Fibroblast of lung (primary cell): ENCODE measurements around the gene WDR20. TPM values are rescaled to one million over a fixed set of nuclear protein-coding genes. Genes with fewer than 3 reads are reported as not detected.

Source experiments
- DNase-seq, 2 donors: peaks; one replicate each; pipeline versions ENCODE4 v3.0.0 to v3.0.0-alpha.2; 2010; ENCODE audit warnings: low read depth in 2 of 2
- H2AFZ ChIP-seq: 2 replicates; pipeline ENCODE4 v1.5.1; 2012; ENCODE audit warnings: low read length, control low read depth, inconsistent platforms
- H3K27ac ChIP-seq: 2 replicates; pipeline ENCODE4 v1.5.1; 2011; ENCODE audit warnings: low read length, control low read depth; ENCODE audit not compliant: insufficient read depth
- H3K27me3 ChIP-seq: 2 replicates; pipeline ENCODE4 v1.5.1; 2011; ENCODE audit warnings: mild to moderate bottlenecking, low read length; ENCODE audit not compliant: control insufficient read depth, insufficient read depth
- H3K36me3 ChIP-seq: 2 replicates; pipeline ENCODE4 v1.5.1; 2011; ENCODE audit warnings: low read length; ENCODE audit not compliant: control insufficient read depth, insufficient read depth
- H3K4me1 ChIP-seq: 2 replicates; pipeline ENCODE4 v1.5.1; 2011; ENCODE audit warnings: low read length; ENCODE audit not compliant: control insufficient read depth, insufficient read depth; ENCODE audit errors: extremely low read depth
- H3K4me2 ChIP-seq: 2 replicates; pipeline ENCODE4 v1.5.1; 2011; ENCODE audit warnings: low read length, control low read depth; ENCODE audit not compliant: insufficient read depth; ENCODE audit errors: extremely low read depth
- H3K4me3 ChIP-seq, 4 experiments: fragments of 200-600 bp in 1 of 4; sonication (generic) in 1 of 4; replicated peaks in 1 of 4; 2 replicates each; pipeline ENCODE4 v1.5.1; 2011 to 2016; ENCODE audit warnings: low read length in 4 of 4, low read depth in 3 of 4, mild to moderate bottlenecking in 3 of 4, control low read depth in 2 of 4, inconsistent platforms in 1 of 4, mixed read lengths in 1 of 4; ENCODE audit not compliant: insufficient read depth in 1 of 4; ENCODE audit errors: control extremely low read depth in 1 of 4
- H3K79me2 ChIP-seq: 2 replicates; pipeline ENCODE4 v1.5.1; 2012; ENCODE audit warnings: mild to moderate bottlenecking, low read length, inconsistent platforms; ENCODE audit not compliant: control insufficient read depth, insufficient read depth
- H3K9ac ChIP-seq: 2 replicates; pipeline ENCODE4 v1.5.1; 2011; ENCODE audit warnings: mild to moderate bottlenecking, low read length, control low read depth; ENCODE audit not compliant: insufficient read depth
- H3K9me3 ChIP-seq: 2 replicates; pipeline ENCODE4 v1.5.1; 2012; ENCODE audit warnings: low read depth, low read length; ENCODE audit not compliant: control insufficient read depth, insufficient read depth
- H4K20me1 ChIP-seq: 2 replicates; pipeline ENCODE4 v1.5.1; 2011; ENCODE audit warnings: low read length; ENCODE audit not compliant: control insufficient read depth, insufficient read depth; ENCODE audit errors: extremely low read depth
- EZH2 ChIP-seq: IDR thresholded peaks from 2 replicates; pipeline ENCODE4 v1.5.1; 2012; ENCODE audit warnings: low read length, control low read depth, mild to moderate bottlenecking; ENCODE audit errors: missing control alignments
- polyA plus RNA-seq, 2 donors: library from polyadenylated mRNA; depleted of rRNA in 1 of 2; stranded (reverse) in 1 of 2; unstranded in 1 of 2; fragments of >200 nt; gene quantifications; 2 replicates each; pipeline ENCODE4 v1.2.1, GENCODE V29; 2011 to 2012; ENCODE audit warnings: missing spikeins in 1 of 2
- total RNA-seq: library from RNA; depleted of rRNA; stranded (reverse); fragments of >200 nt; gene quantifications from 2 replicates; pipeline ENCODE4 v1.2.1, GENCODE V29; 2014
- TF ChIP-seq, protein P1 (sequence below), 2 donors: IDR thresholded peaks in 1 of 2; conservative IDR thresholded peaks in 1 of 2; 1 replicate in 1 of 2; 2 replicates in 1 of 2; pipeline ENCODE4 v1.5.1; 2011 to 2012; ENCODE audit warnings: low read length in 2 of 2, control low read depth in 1 of 2, inconsistent platforms in 1 of 2, low read depth in 1 of 2, mild to moderate bottlenecking in 1 of 2

WDR20 gene
- total and polyA plus RNA-seq, 2 donors (not counting 1 experiment from before 2014, with no cell fraction given) = 17.2 to 17.8 TPM

DNA sequence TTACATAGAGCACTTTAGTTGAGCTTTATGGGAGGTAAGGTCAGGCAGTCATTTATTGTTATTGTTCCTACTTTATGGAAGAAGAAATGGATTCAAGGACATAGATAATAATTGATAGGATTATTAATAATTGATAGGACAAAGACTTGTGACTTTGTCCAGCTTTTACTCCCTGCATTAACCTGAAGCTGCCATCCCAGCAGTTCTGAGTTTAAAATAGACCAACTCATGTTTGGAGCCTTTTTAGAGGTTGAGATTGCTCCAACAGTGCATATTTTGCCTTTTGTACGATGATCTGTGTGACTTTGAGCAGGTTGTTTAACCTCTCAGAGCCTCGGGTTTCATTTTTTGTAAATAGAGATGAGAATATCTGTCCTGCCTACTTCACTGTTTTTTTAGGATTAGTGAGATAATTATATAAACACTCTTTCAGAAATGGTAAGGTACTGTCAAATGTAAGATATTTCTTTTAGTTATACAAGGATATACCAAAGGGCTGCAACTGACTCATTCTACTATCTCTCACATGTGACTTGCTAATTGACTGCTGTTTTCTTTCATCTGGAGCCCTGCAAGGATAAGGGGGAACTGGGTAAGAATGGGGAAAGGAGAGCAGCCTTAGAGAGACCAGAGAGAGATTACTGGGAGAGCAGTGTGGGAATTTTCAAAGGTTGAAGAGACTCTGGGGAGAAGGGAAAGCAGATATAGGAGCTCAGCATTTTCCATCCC is 15.3 kb downstream of the WDR20 start:
- H3K9me3 ChIP-seq = no peaks in the 10 kb centered on the region
- no peak overlapping the region for H3K9ac ChIP-seq
- no peaks in the 10 kb centered on the region for H3K4me1 ChIP-seq
- H4K20me1 ChIP-seq = no peaks in the 10 kb centered on the region
- TF ChIP-seq, protein P1, sequence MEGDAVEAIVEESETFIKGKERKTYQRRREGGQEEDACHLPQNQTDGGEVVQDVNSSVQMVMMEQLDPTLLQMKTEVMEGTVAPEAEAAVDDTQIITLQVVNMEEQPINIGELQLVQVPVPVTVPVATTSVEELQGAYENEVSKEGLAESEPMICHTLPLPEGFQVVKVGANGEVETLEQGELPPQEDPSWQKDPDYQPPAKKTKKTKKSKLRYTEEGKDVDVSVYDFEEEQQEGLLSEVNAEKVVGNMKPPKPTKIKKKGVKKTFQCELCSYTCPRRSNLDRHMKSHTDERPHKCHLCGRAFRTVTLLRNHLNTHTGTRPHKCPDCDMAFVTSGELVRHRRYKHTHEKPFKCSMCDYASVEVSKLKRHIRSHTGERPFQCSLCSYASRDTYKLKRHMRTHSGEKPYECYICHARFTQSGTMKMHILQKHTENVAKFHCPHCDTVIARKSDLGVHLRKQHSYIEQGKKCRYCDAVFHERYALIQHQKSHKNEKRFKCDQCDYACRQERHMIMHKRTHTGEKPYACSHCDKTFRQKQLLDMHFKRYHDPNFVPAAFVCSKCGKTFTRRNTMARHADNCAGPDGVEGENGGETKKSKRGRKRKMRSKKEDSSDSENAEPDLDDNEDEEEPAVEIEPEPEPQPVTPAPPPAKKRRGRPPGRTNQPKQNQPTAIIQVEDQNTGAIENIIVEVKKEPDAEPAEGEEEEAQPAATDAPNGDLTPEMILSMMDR (conservative IDR thresholded peaks at IDR 0.05 in 1 of 2, IDR thresholded peaks at IDR 0.05 in 1 of 2; ENCODE audit: low read depth in 1 of 2, low read length in 2 of 2) = no peak
- no peaks in the 10 kb centered on the region for H3K27me3 ChIP-seq
- H3K27ac ChIP-seq = no peak overlapping the region
- H3K4me3 ChIP-seq = no peak overlapping the region
- no peak overlapping the region for H2AFZ ChIP-seq
- peak overlapping the region; percentile 20 for H3K4me2 ChIP-seq
- DNase-seq = peak; percentile 16 to 70
- no peaks in the 10 kb centered on the region for H3K36me3 ChIP-seq
- H3K79me2 ChIP-seq = peaks cover 30% of the 10 kb centered on the region

DNA sequence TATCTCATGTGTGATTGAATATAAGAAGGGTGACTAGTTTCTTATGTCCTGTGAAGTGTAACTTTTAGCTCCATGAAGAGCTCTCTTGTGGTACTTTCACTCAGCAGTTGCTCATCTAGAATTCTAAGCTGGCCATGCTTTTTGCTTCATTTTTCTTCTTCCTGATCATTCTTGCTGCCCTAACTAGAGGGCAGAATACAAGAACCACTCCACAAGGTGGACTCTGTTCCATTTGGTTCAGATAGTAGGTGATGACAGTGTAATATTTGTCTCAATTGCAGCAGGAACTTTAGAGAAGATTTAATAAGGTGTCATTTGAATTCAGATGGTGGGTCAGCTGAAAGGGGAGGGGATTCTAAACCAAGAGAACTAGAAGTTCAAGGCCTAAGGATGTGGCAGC is 17.6 kb downstream of the WDR20 start:
- Histone ChIP-seq H2AFZ (no peak overlapping the region), H3K27ac (no peak overlapping the region), H3K9ac (no peak overlapping the region), H3K4me2 (no peak overlapping the region), H3K9me3 (no peaks in the 10 kb centered on the region), H3K36me3 (no peaks in the 10 kb centered on the region), H3K79me2 (peaks cover 27% of the 10 kb centered on the region), H4K20me1 (no peaks in the 10 kb centered on the region), H3K4me1 (no peaks in the 10 kb centered on the region), H3K27me3 (no peaks in the 10 kb centered on the region), H3K4me3 (no peak overlapping the region)
- TF ChIP-seq EZH2 = no peak
- TF ChIP-seq, protein P1 (conservative IDR thresholded peaks at IDR 0.05 in 1 of 2, IDR thresholded peaks at IDR 0.05 in 1 of 2; ENCODE audit: low read depth in 1 of 2, low read length in 2 of 2) = no peak
- no peak for DNase-seq

DNA sequence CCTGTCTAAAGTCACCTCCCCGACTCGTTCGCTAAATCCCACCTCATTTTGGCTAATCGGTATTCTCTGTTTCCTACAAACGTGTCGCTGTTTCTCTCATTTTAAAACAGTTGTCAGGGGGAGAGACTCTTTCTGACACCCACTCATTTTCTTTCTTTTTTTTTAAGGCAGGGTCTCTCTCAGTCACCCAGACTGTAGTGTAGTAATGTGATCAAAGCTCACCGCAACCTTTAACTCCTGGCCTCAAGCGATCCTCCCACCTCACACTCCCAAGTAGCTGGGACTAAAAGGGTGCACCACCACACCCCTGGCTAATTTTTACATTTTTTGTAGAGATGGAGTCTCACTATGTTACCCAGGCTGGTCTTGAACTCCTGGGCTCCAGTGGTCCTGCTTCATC is 19.1 kb downstream of the WDR20 start:
- Histone ChIP-seq H3K9ac (no peak overlapping the region), H3K4me2 (no peak overlapping the region), H2AFZ (no peak overlapping the region), H3K27me3 (no peaks in the 10 kb centered on the region), H3K27ac (no peak overlapping the region), H3K4me1 (no peaks in the 10 kb centered on the region), H3K9me3 (no peaks in the 10 kb centered on the region), H3K4me3 (no peak overlapping the region), H3K79me2 (peaks cover 27% of the 10 kb centered on the region), H3K36me3 (no peaks in the 10 kb centered on the region), H4K20me1 (no peaks in the 10 kb centered on the region)
- DNase-seq = no peak
- TF ChIP-seq EZH2 = no peak
- TF ChIP-seq, protein P1 (conservative IDR thresholded peaks at IDR 0.05 in 1 of 2, IDR thresholded peaks at IDR 0.05 in 1 of 2; ENCODE audit: low read depth in 1 of 2, low read length in 2 of 2) = no peak
